ENCODE results near the gene XYLT1.

XYLT1 gene

DNA sequence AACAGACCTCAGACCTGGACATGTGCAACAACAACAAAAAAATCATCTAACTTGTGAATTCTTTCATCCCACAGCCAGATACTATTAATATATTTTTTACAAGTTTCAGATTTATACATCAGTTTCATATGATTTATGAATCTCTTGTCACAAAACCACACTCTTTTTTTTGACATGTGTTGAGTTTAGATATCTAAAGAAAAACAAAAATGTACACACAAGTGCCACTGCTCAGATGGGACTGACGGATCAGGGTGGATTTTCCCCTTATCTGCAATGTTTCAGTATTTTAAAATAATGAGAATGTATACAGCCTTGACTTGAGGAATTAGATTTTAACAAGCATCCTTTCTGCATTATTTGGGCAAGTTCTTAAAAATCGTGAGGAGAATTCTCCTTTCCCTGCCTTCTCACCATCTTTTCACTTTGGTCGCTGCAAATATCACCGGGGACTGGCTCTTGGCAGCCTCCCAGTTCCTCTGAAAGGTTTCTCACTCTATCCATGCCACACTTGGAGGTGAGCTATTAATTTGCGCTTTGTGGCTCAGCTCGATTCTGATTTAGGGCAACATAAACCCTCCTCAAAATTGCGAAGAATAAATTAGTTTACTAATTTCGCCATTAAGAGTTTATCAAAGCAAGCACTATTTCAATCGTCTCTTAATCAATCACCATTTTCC, 225.7 kb downstream of the XYLT1 start:
- FAIRE-seq = no peak

DNA sequence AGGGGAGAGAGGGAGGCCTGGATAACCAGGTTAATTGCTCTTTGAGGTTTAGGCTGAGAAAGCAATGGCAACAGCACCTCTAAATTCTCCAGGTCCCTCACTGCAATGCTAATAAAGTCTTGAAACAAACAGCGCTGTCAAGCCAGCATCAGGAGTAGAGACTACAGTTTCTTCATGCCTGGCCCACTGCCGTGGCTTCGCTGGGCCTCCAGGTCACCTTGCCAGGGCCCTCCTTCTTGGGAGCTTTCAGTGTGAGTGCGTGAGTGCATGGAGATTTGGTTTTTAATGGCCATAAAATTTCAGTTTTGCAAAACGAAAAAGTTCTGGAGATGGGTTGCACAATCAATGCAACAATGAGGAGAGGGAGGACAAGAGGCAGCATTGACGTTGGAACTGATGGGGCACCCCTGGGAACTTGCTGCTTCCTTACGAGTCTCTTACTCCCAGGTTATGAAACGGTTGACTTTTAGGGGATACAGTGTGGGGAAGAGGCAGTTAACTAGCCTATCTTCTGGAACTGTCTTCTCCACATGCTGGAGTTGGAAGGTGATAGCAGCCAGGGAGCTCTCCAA, 229.4 kb downstream of the XYLT1 start:
- FAIRE-seq = no peak

DNA sequence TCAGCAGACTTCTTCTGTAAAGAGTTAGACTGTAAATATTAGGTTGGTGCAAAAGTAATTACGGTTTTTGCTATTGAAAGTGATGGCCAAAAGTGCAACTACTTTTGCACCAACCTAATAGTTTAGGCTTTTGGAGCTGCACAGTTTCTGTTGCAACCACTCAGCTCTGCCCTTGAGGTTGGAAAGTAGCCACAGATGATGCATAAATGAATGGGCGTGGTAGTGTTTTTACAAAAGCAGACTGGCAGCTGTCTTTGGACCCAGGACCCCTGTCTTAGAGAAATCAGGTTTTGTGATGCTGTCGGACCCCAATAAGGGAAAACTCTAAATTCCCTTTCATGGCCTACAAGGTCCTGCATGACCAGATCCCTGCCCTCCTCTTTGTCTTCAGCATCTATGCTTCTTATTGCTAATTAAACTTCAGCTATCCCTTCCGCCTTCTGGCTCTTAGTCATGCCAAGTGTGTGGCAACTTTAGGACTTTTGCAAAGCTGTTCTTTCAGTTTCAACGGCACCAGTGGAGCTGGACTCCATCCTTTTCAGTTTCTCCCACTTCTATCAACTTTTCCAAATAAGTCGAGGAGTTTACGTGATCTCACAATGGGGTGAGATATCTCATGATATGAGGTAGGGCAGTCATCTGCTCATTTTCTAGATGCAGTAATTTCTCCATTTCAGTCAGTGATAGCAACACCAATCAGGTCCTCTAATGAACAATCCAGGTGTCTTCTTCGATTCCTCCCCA, 232.3 kb downstream of the XYLT1 start:
- FAIRE-seq = no peak

DNA sequence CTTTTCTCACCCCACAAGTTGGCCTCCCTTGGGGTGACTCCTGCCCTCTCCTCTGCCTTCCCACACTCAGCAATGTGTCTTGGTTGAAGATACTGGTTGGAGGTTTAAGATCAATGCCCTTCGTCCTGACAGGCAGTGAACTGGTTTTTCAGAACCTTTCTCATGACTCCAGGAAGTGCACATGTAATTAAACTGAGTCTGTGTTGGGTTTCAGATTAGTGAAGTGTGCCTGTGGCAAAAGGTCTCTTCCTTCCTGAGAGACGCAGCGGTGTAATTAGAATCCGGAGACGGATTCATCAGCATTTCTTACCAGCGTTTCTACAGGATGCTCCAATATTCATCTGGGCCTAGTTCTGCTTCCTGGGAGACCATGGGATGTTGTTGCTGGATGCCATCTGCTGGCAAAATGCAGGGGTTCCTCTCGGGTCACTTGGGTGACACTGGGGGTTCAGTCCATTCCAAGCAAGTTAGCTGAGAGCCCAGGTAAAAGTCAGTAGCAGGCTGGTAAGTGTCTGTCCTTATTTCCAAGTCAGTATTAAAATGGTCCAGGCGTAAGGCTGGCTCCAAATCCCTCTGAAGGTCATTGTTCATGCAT, 233.3 kb downstream of the XYLT1 start:
- no peak for FAIRE-seq

DNA sequence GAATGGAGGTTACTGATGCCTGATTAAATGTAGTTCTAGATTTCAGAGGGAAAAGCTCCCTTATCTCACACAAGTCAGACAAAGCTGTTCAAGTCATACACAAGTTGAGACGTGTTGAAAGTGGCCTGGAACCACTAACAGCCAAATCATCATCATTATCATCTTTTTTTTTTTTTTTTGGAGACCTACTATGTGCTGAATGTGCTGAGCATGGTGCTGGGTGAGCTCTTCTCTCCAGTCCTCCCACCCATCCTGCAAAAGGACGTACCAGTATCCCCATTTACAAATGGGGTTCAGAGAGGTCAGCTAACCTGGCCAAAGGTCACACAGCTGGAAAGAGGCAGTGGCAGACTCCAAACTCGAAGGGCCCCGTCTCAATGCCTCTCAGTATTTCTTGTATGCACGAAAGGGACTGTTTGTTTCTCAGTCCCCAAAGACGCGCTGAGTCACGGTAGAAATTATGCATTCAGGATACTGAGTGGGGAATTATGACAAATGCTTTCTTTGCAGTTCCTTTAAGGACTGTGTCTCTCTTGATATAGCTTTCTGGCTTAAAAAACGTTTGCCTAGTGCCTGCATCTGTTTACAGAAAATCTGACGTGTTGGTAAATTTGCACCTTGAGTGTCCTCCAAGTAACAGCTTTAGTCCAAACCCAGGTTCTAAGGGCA, 235.5 kb downstream of the XYLT1 start:
- no peak for FAIRE-seq

DNA sequence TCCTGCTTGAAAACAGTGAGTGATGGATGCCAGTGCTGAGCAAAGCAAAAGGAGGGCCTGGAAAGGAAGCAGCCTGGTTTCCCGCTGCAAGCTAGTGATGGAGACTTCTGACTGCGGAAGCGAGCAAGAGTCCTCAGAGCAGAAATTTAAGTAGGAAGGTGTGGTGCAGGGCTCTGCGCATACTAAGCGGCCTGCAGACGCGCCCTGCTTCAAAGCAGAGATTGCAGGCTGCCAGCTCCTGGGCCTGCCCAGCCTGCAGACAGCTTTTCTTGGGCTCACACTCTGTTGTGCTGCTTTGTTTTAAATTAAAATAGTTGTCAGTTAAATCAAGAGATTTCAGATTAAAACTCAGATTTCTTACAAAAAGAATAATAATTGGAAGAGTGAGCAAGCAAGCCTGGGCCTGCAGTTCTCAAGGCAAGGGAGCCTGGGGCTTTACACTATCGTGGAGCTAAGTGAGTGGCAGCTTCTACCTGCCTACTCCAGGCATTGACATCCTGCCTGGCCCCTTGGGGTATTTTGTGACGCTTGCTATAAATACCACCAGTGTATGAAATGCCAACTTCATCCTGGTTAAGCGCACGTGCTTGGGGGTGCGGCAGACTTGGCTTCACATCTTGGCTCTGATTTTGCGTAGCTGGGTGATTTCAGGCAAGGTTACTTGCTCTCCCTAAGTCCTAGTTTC, 237.3 kb downstream of the XYLT1 start:
- FAIRE-seq = no peak

DNA sequence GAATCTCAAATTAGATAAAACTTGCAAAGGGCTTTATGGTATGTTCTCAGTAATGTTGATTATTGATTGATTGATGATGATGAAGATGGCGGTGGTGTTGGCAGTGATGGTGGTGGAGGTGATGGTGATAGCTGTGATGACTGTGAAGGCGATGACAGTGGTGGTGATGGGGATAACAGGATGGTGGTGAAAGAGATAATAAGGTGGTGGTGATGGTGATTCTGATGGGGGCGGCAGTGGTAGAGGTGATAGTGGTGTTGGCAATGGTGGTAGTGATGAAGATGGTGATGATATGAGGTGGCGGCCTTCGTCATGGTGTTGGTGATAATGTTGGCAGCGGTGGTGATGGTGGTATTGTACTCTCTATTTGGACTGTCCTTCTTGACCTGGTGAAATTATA, 238.3 kb downstream of the XYLT1 start:
- FAIRE-seq = no peak

DNA sequence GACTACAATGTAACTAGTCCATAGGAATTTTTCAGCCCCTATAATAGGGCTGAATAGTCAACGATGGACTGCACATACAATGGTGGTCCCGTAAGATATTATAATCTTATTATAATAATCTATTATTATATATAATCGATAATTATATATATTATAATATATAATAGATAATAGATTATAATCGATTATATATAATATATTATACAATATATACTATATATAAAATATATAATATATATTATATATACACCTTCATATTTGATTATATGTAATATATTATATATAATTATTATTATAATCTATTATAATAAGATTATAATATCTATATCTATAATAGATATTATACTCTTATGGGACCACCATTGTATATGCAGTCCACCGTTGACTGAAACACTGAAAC, 238.8 kb downstream of the XYLT1 start:
- peak; percentile 86 for FAIRE-seq

DNA sequence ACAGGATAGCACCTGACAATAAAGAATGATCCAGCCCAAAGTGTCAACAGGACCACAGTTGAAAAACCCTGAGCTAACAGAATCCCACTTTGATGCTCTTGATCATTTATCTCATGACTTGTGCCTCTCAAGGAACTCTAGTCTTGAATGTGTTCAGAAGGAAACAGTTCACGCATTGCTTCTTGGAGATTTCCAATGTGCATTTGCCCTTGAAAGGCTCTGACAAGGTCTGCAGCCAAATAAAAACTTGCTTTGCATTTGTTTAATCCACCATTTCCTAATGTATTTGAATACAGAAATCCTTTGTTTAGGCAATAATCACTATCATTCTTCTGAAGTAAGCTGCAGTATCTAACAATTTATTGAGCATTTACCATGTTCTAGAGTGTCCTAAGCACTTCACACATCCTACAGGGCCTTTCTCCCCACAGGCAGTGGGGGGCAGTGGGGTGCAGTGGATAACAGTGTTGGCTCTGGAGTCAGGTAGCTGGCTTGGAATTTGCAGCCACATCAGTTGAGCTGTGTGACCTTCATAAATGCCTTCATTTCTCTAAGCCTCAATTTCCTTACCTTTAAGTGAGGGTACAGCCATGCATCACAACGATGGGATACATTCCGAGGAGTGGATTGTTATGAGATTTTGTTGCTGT, 239.7 kb downstream of the XYLT1 start:
- FAIRE-seq = no peak

DNA sequence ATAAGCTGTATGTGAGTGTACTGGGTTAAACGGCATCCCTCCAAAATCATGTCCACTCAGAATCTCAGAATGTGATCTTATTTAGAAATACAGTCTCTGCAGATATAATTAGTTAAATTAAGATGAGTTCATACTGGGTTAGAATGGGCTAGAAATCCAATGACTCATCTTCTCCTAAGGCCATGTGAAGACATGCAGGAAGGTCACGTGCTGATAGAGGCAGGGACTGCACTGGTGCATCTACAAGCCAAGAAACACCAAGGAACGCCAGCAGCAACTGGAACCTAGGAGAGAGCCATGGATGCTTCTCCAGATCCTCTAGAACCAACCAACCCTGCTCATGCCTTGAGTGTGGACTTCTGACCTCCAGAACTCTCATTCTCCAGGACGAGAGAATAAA, 241.0 kb downstream of the XYLT1 start:
- no peak for FAIRE-seq

DNA sequence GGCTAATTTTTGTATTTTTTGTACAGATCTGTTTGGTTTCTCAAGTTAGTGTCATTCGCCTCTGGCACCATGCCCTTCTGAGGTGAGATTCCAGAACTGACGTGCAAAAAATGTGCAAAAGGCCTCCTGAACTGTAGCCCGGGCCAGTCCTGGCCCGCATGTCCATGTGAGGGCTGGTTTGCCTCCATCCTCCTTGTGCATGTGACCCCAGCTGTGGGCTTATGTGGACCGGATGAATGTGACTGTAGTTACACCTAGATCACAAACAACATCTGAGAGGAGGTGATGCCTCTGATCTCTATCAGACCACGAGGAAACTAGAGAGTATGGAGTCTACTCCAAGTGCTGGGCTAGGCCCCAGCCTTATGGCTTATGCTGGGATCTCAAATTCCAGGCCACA, 241.6 kb downstream of the XYLT1 start:
- no peak for FAIRE-seq

DNA sequence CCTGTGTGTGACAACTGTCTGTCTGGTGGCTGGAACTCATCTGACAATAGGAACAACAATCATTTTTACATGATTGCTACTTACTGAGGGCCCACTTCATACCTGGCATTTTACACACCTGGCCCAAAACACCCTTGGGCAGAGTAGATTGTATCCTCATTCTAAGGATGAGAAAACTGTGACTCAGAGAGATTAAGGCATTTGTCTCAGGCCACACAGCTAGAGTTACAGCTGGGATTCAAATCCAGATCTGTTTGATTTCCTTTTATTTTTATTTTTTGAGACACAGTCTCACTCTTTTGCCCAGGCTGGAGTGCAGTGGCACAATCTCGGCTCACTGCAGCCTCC, 242.1 kb downstream of the XYLT1 start:
- no peak for FAIRE-seq

DNA sequence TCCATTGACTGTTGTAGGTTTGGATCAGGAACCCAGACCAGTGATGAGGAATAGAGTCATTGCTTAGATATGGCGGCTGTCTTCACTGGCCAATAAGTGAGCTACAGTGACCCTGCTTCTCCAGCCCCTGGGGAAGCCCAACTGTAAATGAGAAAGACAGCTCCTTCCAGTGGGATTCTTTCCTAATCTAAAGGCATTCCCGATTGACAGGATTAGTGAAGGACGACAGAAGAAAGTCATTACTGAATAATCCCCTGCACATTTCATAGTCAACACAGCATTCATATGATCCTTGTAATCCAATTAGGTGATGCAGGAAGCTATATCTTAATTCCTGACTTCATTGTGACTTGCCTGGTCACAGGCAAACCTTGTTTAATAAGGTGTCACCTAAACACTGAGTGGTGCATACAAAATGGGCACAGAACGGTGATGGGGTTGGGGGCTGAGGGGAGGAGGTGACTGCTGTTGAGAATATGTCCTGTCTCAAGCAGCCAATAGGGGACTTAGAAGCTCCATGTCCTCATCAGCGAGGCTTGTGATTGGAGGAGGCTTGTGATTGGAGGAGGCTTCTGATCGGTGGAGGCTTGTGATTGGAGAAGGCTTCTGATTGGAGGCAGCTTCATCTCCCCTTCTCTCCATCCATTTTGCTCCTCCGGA, 242.6 kb downstream of the XYLT1 start:
- no peak for FAIRE-seq

DNA sequence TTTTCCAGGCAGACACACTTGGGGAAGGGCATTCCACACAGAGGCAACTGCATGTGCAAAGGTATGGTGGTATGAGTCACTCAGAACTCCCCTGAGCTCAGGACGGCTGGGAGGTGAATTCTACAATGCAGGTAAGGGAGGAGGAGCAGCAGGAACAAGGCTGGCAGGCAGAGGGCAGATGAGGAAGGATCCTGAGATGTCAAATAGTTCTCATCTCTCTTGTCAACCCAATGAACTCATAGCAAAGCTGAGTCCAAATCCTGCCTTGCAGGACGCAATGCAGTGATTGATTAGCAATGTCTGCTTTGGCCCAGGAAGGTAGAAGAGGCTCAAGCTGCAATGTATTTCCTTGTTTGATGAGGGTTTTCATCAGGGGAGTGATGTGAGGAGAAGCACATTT, 243.5 kb downstream of the XYLT1 start:
- no peak for FAIRE-seq

DNA sequence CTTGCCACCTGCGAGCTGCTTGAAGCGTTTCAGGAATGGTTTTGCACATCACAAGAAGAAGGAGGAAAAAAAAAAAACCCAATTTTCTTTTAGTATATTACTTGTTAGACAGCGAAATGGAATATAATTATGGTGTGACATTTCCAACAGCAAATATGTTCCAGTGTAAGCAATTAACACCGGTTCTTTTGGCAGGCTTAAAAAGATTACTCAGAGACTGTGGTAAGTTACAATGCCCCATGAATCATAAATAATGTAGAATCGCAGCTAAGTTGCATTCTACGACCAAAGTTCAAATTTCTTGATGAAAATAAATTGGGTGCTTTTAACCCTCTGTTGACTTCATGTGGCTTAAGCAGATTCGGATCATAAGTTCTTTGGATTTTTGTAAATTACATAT, 245.2 kb downstream of the XYLT1 start:
- no peak for FAIRE-seq

DNA sequence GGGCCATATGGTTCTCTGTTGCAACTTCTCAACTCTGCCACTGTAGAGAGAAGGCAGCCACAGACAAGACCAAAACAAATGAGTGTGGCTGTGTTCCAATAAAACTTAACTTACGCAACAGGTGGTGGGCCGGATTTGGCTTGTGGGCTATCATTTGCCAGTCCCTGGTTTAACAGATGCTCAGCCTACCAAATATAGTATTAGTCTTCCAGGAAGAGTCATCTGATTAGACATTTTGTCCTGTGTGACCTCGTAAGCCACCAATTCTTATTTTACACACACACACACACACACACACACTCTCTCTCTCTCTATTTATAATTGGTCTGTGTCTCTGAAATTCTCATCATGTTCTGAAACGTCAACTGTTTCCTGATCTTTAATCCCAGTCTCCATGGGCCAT, 245.9 kb downstream of the XYLT1 start:
- no peak for FAIRE-seq

DNA sequence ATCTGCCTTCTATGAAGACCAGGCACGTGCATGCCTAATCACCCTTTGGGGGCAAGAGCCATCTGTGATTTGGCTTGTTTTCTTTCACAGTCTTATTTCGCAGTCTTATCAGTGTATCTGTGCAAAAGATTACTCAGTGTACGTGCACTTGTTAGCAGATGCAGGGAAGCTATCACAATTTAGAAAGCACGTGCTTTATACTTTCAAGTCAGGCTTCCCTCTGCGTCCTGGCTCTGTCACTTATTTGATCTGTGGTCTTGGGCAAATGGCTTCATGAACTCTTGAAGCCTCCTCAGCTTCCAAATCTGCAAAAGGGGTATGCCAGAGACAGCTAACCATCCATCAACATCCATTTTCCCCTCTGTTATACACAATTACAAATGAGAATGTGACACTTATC, 246.4 kb downstream of the XYLT1 start:
- no peak for FAIRE-seq

DNA sequence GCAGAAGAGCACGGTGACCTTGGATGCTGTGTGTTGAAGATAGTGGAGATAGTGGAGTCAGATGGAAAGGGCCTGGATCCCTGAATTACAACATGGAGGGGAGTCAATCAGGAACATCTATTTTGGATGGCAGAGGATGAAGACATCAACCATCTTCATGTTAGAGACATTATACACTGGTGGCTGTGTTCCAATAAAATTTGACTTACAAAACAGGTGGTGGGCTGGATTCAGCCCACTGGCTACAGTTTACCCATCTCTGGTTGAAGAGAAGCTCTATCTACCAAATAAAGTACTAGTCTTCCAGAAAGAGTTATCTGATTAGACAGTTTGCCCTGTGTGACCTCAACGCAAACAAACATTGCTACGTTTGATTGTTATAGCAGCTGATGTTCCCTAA, 247.2 kb downstream of the XYLT1 start:
- no peak for FAIRE-seq

DNA sequence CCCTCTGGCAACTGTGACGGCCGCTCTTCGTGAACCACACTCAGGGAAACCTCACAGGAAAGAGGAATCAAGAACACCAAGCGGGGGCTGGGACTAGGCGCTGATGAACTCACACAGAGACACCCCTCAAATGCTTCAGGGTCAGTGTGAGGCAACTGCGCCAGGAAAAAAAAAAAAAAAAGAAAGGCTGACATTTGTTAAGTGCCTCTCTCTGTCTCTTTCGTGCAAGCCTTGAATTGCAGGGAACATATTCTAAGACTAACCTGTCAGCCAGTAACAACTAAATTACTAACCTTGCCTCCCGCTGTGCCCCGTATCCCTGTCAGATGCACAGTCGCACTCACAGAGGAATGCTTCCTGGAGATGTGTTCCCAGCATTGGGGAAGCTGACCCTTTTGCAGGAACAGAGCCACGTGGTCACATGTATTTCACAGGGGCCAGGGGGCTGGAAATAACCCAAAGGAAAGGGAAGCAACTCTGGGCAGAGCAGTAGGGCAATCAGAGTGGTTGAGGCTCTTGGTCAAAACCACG, 247.8 kb downstream of the XYLT1 start:
- no peak for FAIRE-seq

DNA sequence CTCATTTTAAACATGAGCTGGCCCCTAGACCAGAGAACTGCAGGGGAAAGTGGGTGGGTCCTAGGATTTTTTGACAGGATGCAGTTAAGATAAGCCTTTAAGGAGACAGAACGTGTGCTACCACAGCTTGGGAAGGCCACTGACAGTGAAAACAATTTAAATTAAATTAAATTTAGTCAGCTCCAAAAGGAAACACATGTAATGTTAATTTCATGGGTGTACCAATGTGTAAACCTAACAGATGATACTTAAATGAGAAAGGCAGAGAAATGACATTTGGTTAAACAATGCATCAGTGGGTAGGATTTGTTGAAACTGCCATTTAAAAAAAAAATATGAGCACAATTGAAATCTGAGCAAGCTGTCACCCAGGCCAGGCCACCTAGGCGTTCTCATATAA, 250.8 kb downstream of the XYLT1 start:
- no peak for FAIRE-seq

DNA sequence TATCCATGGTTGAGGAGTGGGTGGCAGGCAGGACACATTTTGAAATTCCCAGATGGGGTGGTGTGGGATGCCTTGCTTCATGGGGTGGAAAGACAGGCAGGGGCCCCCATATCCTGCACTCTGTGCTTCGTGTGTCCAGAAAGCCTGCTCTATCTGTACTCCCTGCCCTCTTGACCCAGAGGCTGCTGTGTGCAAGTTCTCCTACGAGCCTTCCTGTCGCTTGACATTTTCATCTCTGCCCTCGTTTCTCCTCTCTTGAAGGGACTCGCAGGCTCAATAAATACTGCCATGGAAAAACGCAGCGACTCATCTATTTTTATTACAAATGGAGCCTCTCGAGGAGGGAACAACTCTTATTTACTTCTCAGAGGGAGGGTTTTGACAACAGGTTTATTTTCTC, 254.8 kb downstream of the XYLT1 start:
- no peak for FAIRE-seq

DNA sequence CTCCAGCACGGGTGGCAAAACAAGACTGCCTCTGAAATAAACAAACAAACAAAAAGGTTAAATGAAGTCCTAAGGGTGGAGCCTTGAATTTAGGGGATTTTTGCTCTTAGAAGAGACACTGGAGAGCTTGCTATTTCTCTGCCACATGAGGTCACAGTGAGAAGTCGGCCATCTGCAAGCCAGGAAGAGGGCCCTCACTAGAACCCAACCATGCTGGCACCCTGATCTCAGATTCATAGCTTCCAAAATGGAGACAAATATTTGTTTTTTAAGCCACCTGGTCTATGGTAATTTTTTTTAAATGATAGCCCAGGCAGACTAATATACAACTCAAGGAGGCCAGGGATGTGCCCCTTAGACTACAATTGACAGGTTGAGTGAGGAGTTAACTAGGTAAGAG, 255.5 kb downstream of the XYLT1 start:
- no peak for FAIRE-seq
